HPDE6-E6E7 (cell line): ENCODE measurements around the gene FMO4.
"Not testable (repeated sequence)": the region's sequence is repeated elsewhere in the genome, so short reads cannot be mapped to it uniquely, and the experiment has no call there.

Experiments used
- DNase-seq: peaks from one replicate; pipeline ENCODE4 v3.0.0; 2011; ENCODE audit warnings: missing footprints; ENCODE audit errors: extremely low spot score

The FMO4 gene

GRCh38 chr1:171334024-171334640 is 20.1 kb downstream of the FMO4 start:
- DNase-seq = no peak

GRCh38 chr1:171335964-171336363 is 22.0 kb downstream of the FMO4 start:
- DNase-seq = no peak

GRCh38 chr1:171339345-171339744 is 25.4 kb downstream of the FMO4 start:
- DNase-seq = not testable (repeated sequence)

- no peak for DNase-seq
Observed at GRCh38 chr1:171343727-171344472, 29.9 kb downstream of the FMO4 start.

GRCh38 chr1:171344473-171344820 is 30.5 kb downstream of the FMO4 start:
- no peak for DNase-seq

GRCh38 chr1:171345536-171345935 is 31.6 kb downstream of the FMO4 start:
- no peak for DNase-seq

GRCh38 chr1:171346881-171347280 is 32.9 kb downstream of the FMO4 start:
- no peak for DNase-seq

GRCh38 chr1:171350594-171350993 is 36.6 kb downstream of the FMO4 start:
- DNase-seq = no peak

- DNase-seq = no peak
Observed at GRCh38 chr1:171351961-171352360, 38.0 kb downstream of the FMO4 start.

GRCh38 chr1:171352554-171352953 is 38.6 kb downstream of the FMO4 start:
- DNase-seq = no peak

- no peak for DNase-seq
Observed at GRCh38 chr1:171355727-171356126, 41.7 kb downstream of the FMO4 start.

- no peak for DNase-seq
Observed at GRCh38 chr1:171357179-171357578, 43.2 kb downstream of the FMO4 start.

GRCh38 chr1:171359355-171359648 is 45.3 kb downstream of the FMO4 start:
- not testable (repeated sequence) for DNase-seq

- not testable (repeated sequence) for DNase-seq
Observed at GRCh38 chr1:171359731-171360527, 45.9 kb downstream of the FMO4 start.

- DNase-seq = no peak
Observed at GRCh38 chr1:171366085-171366484, 52.1 kb downstream of the FMO4 start.

GRCh38 chr1:171366816-171367215 is 52.8 kb downstream of the FMO4 start:
- no peak for DNase-seq

- DNase-seq = no peak
Observed at GRCh38 chr1:171367436-171367835, 53.5 kb downstream of the FMO4 start.

GRCh38 chr1:171372418-171373084 is 58.6 kb downstream of the FMO4 start:
- DNase-seq = no peak

GRCh38 chr1:171373357-171374122 is 59.6 kb downstream of the FMO4 start:
- not testable (repeated sequence) for DNase-seq

GRCh38 chr1:171379846-171380245 is 65.9 kb downstream of the FMO4 start:
- no peak for DNase-seq

GRCh38 chr1:171381866-171382210 is 67.9 kb downstream of the FMO4 start:
- no peak for DNase-seq

GRCh38 chr1:171384496-171384895 is 70.5 kb downstream of the FMO4 start:
- DNase-seq = no peak
